HG02610 (cell line): ENCODE measurements around the gene TOM1.
"Not testable (repeated sequence)": the region's sequence is repeated elsewhere in the genome, so short reads cannot be mapped to it uniquely, and the experiment has no call there.

Source experiments
- ATAC-seq: cut with Tn5 transposase; IDR thresholded peaks from one replicate; pipeline ENCODE4 v1.9.1; 2021; ENCODE audit warnings: mild to moderate bottlenecking, moderate library complexity; ENCODE audit not compliant: unreplicated experiment

TOM1 gene

GRCh38 chr22:35393116-35394010 lies 93.7 kb downstream of the TOM1 start:
- no peak for ATAC-seq

- no peak for ATAC-seq
Measured at GRCh38 chr22:35394011-35394312, 94.3 kb downstream of the TOM1 start.

- ATAC-seq, result no peak
Measured at GRCh38 chr22:35394810-35395563, 95.3 kb downstream of the TOM1 start.

GRCh38 chr22:35396622-35397021 lies 96.9 kb downstream of the TOM1 start:
- not testable (repeated sequence) for ATAC-seq

GRCh38 chr22:35397095-35397904 lies 97.6 kb downstream of the TOM1 start:
- ATAC-seq, result no peak
